ENCODE results near the gene WBP2.

DNA sequence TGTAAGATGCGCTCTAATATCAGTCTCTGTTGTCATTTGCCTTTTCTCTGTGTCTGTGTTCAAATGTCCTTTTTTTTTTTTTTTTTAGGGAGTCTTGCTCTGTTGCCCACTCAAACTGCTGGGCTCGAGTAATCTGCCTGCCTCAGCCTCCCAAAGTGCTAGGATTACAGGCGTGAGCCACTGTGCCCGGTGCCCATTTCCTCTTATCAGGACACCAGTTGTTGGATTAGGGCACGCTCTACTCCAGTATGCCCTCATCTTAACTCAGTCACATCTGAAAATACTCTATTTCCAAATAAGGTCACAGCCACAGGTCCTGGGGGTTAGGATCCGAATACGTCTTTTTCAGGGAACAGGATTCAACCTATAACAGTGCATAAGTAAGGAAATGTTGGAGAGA lies 25.1 kb upstream of the WBP2 start:
- TF ChIP-seq, protein P1, sequence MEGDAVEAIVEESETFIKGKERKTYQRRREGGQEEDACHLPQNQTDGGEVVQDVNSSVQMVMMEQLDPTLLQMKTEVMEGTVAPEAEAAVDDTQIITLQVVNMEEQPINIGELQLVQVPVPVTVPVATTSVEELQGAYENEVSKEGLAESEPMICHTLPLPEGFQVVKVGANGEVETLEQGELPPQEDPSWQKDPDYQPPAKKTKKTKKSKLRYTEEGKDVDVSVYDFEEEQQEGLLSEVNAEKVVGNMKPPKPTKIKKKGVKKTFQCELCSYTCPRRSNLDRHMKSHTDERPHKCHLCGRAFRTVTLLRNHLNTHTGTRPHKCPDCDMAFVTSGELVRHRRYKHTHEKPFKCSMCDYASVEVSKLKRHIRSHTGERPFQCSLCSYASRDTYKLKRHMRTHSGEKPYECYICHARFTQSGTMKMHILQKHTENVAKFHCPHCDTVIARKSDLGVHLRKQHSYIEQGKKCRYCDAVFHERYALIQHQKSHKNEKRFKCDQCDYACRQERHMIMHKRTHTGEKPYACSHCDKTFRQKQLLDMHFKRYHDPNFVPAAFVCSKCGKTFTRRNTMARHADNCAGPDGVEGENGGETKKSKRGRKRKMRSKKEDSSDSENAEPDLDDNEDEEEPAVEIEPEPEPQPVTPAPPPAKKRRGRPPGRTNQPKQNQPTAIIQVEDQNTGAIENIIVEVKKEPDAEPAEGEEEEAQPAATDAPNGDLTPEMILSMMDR (IDR thresholded peaks at IDR 0.05), result no peak
- TF ChIP-seq POLR2A (IDR thresholded peaks at IDR 0.05), result no peak
